HepG2 (cell line): ENCODE measurements around the gene RDH12. TPM values are rescaled to one million over a fixed set of nuclear protein-coding genes. Genes with fewer than 3 reads are reported as not detected.

Source experiments
- ASH2L ChIP-seq: fragments of 300-600, 200-600 bp; sonication (generic); IDR thresholded peaks from 2 replicates; pipeline ENCODE4 v1.7.0; 2017; ENCODE audit warnings: low read depth, mild to moderate bottlenecking, moderate library complexity, mixed read lengths, low read length; ENCODE audit not compliant: insufficient read length
- CSRNP1 ChIP-seq: sonication (generic); formaldehyde crosslinking; IDR thresholded peaks from 2 replicates; pipeline ENCODE4 v1.8.1; 2023; ENCODE audit warnings: mild to moderate bottlenecking, missing genetic modification reagents
- FOXJ3 ChIP-seq: sonication (generic); formaldehyde crosslinking; IDR thresholded peaks from 2 replicates; pipeline ENCODE4 v1.4.0; 2020; ENCODE audit warnings: missing genetic modification reagents, mild to moderate bottlenecking, borderline replicate concordance
- HDAC2 ChIP-seq: sonication (generic); formaldehyde crosslinking; IDR thresholded peaks from 2 replicates; pipeline ENCODE4 v1.4.0; 2020; ENCODE audit warnings: missing genetic modification reagents
- HMGXB3 ChIP-seq: sonication (generic); formaldehyde crosslinking; IDR thresholded peaks from 2 replicates; pipeline ENCODE4 v1.4.0; 2020; ENCODE audit warnings: missing genetic modification reagents, borderline replicate concordance
- HNF4G ChIP-seq, 2 experiments: sonication (generic) in 1 of 2; formaldehyde crosslinking in 1 of 2; IDR thresholded peaks; 2 replicates each; pipeline versions ENCODE4 v1.4.0 to v1.6.1; 2011 to 2020; ENCODE audit warnings: borderline replicate concordance in 2 of 2, low read depth in 2 of 2, mild to moderate bottlenecking in 2 of 2, low read length in 1 of 2, missing genetic modification reagents in 1 of 2, moderate library complexity in 1 of 2
- HOXA7 ChIP-seq: sonication (generic); formaldehyde crosslinking; IDR thresholded peaks from 2 replicates; pipeline ENCODE4 v1.8.1; 2022; ENCODE audit warnings: mild to moderate bottlenecking, missing genetic modification reagents, moderate library complexity
- HOXA9 ChIP-seq: sonication (generic); formaldehyde crosslinking; IDR thresholded peaks from 2 replicates; pipeline ENCODE4 v1.8.1; 2022; ENCODE audit warnings: missing genetic modification reagents, mild to moderate bottlenecking, moderate library complexity, borderline replicate concordance
- PBX2 ChIP-seq: IDR thresholded peaks from 2 replicates; pipeline ENCODE4 v1.6.1; 2016; ENCODE audit warnings: control low read depth
- PHF8 ChIP-seq: sonication (generic); formaldehyde crosslinking; IDR thresholded peaks from 2 replicates; pipeline ENCODE4 v1.5.0; 2020; ENCODE audit warnings: missing genetic modification reagents
- RNF2 ChIP-seq: fragments of 450-650 bp; conservative IDR thresholded peaks from 2 replicates; pipeline ENCODE4 v1.6.1; 2016; ENCODE audit warnings: low read depth
- SRY ChIP-seq: sonication (generic); formaldehyde crosslinking; IDR thresholded peaks from 2 replicates; pipeline ENCODE4 v1.8.0; 2022; ENCODE audit warnings: mild to moderate bottlenecking, missing genetic modification reagents
- SSRP1 ChIP-seq: IDR thresholded peaks from 2 replicates; pipeline ENCODE4 v1.6.1; 2016; ENCODE audit warnings: control low read depth
- ZFP62 ChIP-seq: sonication (generic); formaldehyde crosslinking; IDR thresholded peaks from 2 replicates; pipeline ENCODE4 v1.4.0; 2020; ENCODE audit warnings: missing genetic modification reagents
- ZIK1 ChIP-seq: sonication (generic); formaldehyde crosslinking; IDR thresholded peaks from 2 replicates; pipeline ENCODE4 v1.5.0; 2020; ENCODE audit warnings: mild to moderate bottlenecking, low read depth, missing genetic modification reagents, borderline replicate concordance
- ZNF589 ChIP-seq: sonication (generic); formaldehyde crosslinking; conservative IDR thresholded peaks from 2 replicates; pipeline ENCODE4 v1.8.0; 2022; ENCODE audit warnings: mild to moderate bottlenecking, moderate library complexity, missing genetic modification reagents
- ZNF746 ChIP-seq: sonication (generic); formaldehyde crosslinking; IDR thresholded peaks from 2 replicates; pipeline ENCODE4 v1.8.0; 2022; ENCODE audit warnings: mild to moderate bottlenecking, missing genetic modification reagents
- ZNF792 ChIP-seq: IDR thresholded peaks from 2 replicates; pipeline ENCODE4 v1.6.1; 2016
- ZSCAN5A ChIP-seq: sonication (generic); formaldehyde crosslinking; IDR thresholded peaks from 2 replicates; pipeline ENCODE4 v1.8.0; 2022; ENCODE audit warnings: mild to moderate bottlenecking, missing genetic modification reagents, borderline replicate concordance
- polyA plus RNA-seq, 8 experiments: library from polyadenylated mRNA; depleted of rRNA in 3 of 8; stranded (reverse) in 7 of 8; unstranded in 1 of 8; fragments of >200 nt; fragmentation: Illumina TruSeq in 4 of 8; extraction: Trizol in 4 of 8; gene quantifications; 2 replicates each; pipeline versions ENCODE4 v1.2.1 to v1.2.3, GENCODE V29; 2011 to 2016; ENCODE audit warnings: low read depth in 4 of 8, missing spikeins in 1 of 8, mixed read lengths in 1 of 8; ENCODE audit not compliant: insufficient read depth in 1 of 8
- total RNA-seq, 5 experiments: library from RNA; depleted of rRNA; stranded (reverse); fragments of >200 nt; fragmentation: Illumina TruSeq; extraction: Trizol; gene quantifications; 2 replicates each; pipeline ENCODE4 v1.2.3, GENCODE V29; 2016; ENCODE audit warnings: low read depth in 1 of 5

Gene RDH12
- total and polyA plus RNA-seq, 2 of the 13 experiments (the other 11 are each of a cell fraction or from before 2014, with no cell fraction given) = 1.6 to 2.1 TPM

GRCh38 chr14:67738740-67739504, 37.2 kb downstream of the RDH12 start (continued):
- TF ChIP-seq HOXA9 (CRISPR knock-in tag) (no peak), ZIK1 (no peak), ZFP62 (CRISPR knock-in tag) (no peak), CSRNP1 (CRISPR knock-in tag) (0 out of 2 replicates have a peak, but pooled peaks have one; percentile 58), ZNF792 (CRISPR knock-in tag) (0 out of 2 replicates have a peak, but pooled peaks have one; percentile 13), ZNF589 (CRISPR knock-in tag) (no peak), ZSCAN5A (CRISPR knock-in tag) (no peak; the same call in 1 of the 2 replicates), HDAC2 (CRISPR knock-in tag) (peak; percentile 78), HMGXB3 (CRISPR knock-in tag) (no peak), PHF8 (CRISPR knock-in tag) (no peak), HOXA7 (CRISPR knock-in tag) (no peak), ASH2L (peak; percentile 91), ZNF746 (no peak), SSRP1 (CRISPR knock-in tag) (no peak), PBX2 (CRISPR knock-in tag) (peak; percentile 37; the same call in 1 of the 2 replicates), FOXJ3 (CRISPR knock-in tag) (peak; percentile 60; the same call in 1 of the 2 replicates), SRY (CRISPR knock-in tag) (no peak), RNF2 (no peak), HNF4G (IDR thresholded peaks at IDR 0.05; ENCODE audit: borderline replicate concordance, low read depth, low read length) (peak; percentile 79), HNF4G (CRISPR knock-in tag; IDR thresholded peaks at IDR 0.05; ENCODE audit: borderline replicate concordance, low read depth) (peak; percentile 57; the same call in 1 of the 2 replicates)
